Central memory CD4-positive, alpha-beta T cell (primary cell): ENCODE measurements around the gene TRPM3.

Experiments used
- DNase-seq: peaks from one replicate; pipeline ENCODE4 v3.0.0; 2022

TRPM3 gene

DNA sequence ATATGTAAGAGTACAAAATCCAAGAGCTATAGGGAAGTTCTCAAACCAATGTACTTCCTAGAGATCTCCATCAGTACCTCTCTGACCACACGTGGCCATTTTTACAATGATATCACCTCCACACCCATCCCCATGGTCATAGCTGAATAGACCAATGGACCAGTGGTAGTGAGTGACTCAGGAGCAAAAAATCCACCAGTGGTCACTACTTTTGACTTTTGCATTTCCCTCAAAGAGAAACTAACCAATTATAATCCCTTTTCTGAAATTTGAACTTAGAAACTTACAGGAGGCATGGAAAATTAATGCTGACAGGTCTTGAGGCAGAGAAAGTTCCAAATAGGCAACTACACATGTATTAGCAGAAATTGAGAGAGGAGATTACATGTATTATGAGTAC, 238.4 kb downstream of the TRPM3 start:
- DNase-seq: no peak

DNA sequence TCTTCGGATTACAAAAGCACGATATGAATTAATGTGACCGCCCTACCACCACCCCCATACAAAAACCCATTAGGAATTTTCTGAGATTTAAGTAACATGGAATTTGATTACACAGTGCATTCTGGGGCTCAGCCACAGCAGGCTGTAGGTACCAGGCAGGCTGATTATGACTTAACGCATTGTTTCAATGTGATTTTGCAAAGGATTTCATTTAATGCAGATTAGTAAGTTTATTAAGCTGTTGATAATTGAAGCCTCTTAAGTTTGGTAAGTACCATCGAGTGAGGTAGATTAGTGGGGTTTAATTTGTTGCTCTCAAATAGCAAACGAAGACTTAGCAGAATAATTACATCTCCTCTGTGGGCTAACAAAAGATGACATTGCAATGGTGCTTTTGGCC, 240.1 kb downstream of the TRPM3 start:
- DNase-seq: no peak

DNA sequence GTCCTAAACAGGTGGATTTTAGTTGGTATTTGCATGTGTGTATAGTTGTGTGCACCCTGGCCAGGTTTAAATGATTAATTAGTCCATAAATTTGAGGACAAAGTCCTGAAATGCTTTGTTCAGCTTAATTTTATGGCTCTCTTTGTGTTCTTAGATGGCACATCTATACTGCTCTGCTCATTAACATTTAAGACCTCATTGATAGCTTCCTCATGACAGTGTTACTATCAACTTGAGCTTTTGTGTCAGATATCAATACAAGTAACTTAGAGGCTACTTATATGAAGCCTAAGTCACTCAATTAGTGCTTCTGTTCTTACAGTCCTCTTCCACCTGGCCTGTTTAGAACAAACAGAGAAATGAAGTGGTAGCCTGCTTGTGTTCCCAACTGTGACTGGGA, 240.9 kb downstream of the TRPM3 start:
- DNase-seq: no peak

DNA sequence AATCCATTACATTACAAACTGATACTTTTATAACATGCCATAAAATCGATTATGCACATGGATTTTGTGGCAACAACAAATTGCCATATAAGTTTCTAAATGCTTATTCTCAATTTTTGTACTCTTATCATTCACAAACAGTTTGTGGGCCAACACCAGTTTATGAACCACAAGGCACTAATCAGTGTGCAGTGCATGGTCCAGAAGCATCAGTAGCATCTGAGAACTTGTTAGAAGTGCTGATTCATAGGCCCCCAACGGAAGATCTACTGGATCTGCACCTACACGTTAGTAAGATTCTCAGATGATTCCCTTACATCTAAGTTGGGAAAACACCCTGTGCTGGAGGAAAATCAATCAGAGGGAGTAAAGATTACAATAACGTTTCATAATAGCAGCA, 242.8 kb downstream of the TRPM3 start:
- no peak for DNase-seq

DNA sequence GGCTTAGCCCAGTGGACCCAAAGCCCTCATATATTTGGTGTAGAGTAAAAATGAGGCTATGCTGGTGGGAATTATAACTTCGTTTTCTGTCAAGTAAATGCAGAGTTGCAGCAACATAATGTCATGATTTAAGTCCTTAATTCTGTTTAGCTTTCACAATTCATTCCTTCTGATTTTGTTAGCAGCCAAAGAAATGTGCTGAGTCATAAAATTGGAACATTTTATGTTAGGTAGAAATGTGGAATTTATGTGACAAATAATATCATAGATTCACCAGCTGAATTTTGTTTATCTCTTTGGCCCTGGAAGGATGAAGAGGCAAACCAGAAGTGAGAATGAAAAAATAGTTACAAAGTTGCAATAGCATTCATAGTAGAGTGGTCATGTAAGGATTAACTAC, 247.0 kb downstream of the TRPM3 start:
- DNase-seq: no peak

DNA sequence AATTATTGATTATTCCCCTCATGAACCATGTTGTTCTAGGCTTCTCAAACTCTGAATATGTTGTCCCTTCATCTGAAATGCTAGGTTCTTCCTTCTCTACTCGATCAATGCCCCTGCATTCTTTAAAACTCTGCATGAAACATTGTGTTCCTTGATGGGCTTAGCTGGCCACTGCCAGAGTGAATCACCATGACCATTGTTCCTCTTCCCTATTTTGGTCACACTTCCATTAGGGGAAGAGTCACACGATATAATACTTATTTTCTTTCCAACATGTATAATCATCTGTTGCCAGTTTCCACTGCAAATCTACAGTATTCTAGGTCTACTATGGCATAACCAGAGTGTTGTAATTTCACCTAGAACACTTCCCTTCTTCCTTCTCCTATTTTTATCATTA, 247.9 kb downstream of the TRPM3 start:
- no peak for DNase-seq

DNA sequence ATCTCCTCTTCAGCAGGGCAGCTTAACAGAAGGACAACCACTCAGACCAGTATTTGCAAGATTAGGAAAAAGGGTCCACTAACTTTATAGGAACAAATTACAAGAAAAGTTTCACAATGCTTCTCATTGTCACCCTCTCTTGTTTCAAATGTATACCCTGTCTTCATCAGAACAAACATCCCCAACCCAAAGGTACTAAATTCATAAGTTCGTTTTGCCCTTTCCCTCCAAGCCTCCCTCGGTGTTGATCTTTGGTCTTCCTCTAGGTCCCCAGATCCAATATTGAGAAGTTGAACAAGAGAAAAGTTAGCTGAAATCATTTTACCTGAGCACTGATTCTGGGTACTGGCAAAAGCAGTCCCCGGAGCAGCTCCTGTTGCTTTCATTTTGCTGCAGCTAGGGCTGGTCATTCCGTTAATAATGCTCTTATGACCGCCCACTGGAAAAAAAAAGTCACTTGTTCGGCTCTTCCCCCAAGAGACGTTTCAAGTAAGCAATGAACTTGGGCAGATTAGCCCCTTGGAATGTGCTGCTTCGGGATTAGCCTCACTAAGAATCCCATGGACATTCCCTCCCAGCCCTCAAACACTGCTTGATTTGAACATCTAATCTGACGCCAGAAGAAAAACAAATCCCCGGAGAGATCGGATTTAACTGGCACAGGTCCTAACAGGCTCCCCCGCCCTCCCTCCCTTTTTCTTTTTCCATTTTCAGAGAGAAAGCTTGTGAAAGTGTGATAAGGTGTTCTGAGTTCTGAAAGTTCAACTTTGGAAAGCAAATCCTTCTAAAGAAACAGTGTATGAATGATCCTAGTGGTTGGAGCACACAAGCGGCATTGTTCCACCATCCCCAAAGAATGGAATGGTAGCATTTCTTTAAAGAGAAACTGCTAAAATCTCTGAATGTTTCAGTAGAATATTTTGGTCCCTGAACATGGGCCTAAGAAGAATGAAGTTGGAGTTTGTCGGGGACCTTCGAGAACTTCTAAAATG, 252.5 kb downstream of the TRPM3 start:
- DNase-seq: no peak

DNA sequence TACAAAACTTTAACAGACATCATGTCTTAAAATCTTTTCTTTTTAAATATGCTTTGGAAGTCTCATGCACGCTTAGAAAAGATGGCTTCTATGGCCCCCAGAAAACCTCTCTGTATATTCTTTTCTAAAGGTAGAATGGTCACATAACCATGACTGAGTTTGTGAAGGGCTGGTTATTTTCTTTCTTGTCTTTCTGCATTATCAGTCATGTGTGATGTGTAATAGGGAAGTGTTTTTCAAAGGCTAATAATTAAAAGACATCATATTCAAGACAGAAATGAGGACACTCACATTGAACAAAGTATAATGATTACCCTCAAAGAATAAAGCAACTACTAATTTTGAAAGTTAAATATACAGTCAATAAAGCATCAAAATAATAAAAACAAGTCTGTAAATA, 253.4 kb downstream of the TRPM3 start:
- no peak for DNase-seq

DNA sequence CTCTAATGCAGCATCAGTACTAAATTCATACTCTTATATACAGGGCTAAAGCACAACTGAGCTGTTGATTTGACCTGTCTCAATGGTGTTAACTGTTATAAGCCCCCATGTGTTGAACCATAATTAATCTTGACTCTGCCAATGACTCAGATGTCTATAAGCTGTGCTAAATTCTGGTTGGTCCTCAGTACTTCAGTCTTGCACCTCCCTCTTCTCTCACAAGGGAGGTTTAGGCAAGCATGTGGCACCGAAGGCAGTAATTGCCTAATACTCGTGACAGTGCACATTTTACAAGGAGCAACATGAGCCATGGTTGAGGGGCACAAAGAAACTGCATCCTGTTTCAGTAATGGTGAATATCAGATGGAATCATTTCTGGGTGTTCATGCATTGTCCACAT, 255.9 kb downstream of the TRPM3 start:
- no peak for DNase-seq

DNA sequence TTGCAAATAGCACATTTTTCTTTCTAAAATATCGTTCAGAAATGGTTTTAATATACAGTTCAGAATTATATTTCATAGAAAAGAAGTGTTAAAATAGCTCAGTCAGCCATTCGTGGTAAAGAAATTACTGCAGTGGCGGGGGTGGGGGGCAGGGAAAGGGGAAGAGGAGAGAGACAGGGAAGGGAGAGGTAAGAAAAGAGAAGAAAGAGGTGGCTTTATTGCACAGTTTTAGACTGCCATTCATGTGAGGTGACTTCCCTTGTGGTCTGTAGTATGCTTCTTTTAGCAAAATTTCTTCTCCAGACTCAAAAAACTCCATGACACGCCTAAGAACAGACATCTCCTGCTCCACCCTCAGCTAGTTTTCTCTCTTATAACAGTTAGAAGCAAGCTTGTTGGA, 259.6 kb downstream of the TRPM3 start:
- no peak for DNase-seq

DNA sequence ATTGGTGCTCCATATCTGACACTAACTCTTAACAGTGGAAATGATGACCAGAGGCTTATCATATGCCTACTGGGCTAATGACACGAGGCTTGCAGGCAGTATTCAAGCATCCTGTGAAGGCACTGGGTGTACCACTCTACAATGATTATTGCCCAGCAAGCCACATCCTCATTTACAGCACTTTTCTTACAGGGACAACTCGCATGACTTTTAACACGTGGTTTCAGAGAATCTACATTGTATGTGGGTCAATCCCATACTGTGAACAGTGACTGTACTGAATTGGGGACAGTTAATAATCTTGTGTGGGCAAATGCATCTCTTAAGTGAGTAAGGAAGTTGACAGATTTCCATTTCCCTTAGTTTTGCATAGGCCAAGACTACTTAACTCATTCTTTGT, 260.0 kb downstream of the TRPM3 start:
- no peak for DNase-seq

DNA sequence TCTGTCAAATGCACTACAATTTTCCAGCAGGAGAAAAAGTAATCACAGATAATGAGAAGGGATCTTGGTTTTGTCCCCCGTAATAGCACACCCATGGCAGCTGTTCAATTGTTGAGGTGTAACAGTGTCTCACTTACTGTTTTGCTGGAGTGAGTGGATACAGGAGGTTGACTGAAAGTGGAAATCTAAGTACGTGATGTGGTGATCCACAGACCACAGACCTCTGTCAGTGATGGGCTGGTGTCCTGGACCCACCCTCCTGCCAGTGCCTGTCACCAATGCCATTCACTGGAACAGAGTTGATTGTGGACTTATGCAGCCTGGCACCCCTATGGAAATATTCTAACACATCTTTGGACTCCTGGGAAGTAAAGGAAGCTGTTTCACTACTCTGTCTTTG, 261.7 kb downstream of the TRPM3 start:
- no peak for DNase-seq

DNA sequence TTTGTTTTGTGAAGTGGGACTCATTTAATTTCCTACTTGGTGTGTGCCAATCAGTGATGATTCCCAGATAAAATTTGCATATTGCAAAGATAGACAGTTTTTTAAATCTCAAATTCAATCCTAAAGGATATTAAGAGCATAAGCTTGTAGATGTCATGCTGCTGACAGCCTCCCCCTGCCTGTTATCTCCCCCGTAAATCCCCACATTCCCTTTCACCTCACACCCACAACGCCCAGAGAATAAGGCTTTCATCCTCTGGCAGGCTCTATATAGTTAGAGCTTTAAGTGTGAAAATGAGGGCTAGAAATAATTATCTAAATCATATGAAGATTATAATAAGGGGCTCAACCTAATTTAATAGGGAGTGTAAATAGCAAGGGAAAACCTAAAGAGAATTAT, 265.0 kb downstream of the TRPM3 start:
- no peak for DNase-seq

DNA sequence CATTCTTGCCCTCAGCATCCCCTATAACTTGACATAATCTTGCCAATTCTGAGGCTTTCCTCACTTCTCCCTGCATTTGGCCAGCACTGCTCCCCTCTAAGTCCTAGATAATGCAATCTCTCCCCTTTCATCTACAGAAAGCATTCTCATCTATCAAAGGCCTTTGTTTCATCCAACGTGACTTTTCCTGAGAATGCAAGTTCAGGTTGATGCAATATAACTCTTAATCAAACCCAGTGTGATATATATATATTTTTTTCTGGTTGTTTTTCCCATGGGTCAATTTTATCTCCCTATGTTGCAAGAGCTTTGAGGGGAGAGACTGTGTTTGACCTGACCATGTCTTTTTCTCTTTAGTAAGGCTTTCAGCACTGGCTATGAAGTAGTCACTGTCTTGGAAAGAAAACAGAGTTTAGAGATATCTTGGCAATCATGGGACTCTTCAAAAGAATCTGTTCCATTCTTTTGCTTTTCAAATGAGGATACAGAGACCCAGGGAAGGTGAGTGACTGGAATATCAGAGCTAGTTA, 268.6 kb downstream of the TRPM3 start:
- DNase-seq: no peak

DNA sequence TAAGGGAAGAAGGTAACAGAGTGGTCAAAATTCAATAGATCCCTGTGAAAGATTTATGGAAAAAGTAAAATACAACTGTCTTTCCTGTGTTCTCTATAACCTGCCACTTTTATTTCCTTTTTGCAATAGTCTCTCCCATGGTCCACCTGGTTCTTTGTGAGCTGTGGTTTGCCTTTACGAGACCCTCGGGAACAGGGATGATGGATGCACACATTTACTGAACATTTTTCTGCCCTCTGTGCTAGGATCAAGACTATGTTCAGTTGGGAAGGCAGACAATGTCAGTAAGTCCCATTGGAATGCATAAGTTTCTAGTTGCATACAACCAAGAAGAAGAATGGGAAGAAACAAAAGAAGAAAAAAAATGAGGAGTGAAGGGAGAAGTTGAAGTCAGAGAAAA, 281.2 kb downstream of the TRPM3 start:
- DNase-seq: no peak

DNA sequence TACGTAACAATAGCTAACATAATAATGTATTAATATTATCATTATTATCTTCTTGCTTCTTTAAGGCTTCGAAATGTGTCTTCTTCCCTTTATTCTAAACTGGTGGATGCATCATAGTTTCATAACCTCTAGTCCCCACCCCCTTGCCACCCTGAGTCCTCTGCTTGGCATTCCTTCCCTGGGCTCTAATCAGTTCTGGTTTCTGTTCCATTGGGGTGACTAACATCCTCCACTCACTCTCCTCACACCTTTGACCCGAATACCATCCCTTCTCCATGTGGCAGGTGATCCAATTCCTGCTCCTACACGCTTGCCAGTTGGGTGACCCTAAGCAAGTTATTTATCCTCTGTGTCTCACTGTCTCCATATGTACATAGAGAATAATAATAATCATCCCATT, 286.1 kb downstream of the TRPM3 start:
- DNase-seq: no peak

DNA sequence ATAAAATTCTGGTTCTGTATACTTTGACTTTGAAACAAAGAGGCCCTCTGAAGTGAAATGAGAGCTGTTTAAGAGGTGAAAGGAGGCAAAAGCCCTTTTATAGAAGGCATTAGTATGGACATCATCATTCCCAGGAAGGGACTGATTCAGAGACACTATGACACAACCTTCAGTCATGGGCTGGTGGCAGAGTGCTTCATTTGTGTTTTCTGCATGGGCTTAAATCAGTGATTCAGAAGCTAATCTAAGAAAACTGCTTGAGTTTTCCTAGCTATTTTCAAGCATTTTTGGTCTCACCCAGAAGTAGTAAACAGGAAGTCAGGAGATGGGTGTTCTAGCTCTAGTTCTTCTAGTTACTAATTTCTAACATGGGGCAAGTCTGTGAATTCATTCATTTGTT, 288.9 kb downstream of the TRPM3 start:
- no peak for DNase-seq

DNA sequence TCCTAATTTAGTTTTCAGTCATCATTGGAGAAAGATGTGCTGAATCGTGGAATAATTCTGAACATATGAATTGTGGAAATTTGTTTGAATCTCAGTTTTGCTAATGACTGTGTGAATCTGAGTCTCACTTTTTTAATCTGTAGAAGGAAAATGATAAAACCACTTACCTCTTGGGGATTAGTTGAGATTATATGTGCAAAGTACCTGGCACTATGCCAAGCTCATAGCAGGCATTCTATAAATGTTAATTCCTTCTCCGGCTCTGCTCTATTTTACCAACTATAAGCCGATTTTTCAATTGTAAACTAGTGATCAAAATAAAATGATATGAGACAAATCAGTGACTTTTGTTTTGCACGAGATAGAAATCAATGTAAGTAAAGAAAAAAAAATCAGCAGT, 290.8 kb downstream of the TRPM3 start:
- DNase-seq: no peak

DNA sequence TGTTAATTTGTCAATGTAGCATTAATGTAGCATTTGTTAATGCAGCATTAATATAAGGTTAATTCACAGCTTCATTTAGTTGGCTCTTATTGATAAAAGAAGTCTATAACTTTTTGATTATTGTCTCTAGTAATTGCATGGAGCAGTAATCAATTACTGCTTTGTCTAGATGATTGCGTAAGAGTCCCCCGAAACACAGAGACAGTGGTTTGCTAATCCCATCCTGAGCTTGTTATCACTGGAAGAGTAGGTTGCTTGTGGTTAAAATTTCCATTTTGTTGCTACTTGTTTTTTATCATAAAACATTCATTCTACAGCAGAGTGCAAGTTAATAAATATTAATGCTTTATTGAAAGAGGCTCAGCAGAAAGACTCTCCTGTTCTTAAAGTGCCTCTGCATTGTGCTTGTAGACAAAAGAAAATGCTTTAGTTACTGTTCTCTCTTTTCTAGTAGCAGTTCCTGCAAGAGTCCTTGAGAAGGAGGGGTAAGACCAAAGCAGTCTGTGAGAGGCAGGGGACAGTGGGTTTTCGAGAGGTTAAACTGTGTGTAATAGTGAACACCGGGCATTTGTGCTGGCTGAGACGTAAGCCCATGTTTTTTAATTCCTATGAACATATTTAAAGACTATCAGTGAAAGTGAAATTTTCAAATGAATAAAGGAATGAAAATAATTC, 291.7 kb downstream of the TRPM3 start:
- DNase-seq: no peak

DNA sequence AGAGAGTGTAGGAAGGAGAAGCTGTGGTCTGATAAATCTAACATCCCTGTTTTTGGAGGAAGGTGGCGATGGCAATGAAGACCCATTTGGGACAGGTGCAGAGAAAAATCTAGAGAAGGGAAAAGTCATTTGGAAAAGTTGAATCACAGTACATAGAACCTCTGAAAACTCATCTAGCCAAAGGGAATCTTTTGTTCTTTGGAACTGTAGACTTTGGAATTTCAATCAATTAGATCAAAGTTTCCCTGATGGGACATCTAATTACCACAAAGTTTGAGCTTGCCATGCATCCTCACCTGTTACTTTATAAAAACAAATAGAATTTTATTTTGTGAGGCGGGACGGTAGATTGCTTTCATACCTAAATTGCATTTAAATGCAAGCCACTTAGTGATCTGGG, 294.9 kb downstream of the TRPM3 start:
- DNase-seq: no peak

DNA sequence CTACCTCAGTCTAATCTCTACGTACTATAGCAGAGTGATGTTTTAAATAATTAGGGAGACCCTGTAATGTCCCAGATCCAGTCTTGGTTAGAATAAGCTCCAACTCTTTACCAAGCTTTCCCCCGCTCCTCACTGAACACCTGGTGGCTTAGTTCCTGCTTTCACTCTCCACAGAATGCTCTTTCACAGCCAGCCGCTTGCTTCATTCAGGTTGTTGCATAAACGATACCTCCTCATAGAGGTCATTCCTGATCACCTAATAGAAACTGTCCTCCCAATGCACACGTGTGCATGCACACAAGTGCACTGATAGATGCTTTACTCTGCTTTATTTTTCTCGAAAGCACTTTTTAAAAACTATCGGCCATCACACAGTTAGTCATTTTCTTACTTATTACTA, 298.1 kb downstream of the TRPM3 start:
- DNase-seq: no peak

DNA sequence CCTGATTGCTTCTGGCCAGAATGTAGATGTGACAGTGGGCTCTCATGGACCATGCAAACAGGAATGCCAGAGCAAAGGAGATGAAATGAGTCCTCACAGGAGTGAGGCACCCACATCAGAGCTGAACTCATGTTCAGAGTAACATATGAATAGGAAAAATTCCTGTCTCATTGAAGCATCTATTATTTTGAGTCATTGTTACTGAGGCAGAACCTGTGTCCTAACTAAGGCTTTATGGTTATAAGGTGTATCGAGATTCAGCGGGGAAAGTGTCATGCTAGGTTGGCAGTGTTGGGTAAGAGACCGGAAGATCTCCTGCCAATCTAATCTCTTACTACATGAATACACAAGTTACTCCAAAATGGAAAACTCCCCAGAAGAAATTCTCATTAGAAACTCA, 304.1 kb downstream of the TRPM3 start:
- DNase-seq: no peak

DNA sequence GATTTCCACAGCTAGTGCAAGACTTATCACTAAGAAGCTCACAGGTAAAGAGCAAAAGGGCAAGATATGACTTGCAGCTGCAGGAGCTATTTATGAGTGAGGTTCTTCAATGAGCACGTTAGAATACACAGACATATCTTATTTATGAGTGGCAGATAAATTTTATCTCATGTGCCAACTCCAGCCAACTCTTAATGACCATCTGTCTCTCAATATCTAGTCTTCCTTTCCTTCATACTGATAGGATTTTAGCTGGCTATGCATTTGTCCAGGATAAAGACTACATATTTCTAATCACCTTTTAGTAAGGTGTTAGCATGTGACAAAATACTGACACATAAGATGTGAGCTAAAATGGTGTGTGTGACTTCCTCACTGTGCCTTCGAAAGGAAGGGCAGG, 304.5 kb downstream of the TRPM3 start:
- no peak for DNase-seq

DNA sequence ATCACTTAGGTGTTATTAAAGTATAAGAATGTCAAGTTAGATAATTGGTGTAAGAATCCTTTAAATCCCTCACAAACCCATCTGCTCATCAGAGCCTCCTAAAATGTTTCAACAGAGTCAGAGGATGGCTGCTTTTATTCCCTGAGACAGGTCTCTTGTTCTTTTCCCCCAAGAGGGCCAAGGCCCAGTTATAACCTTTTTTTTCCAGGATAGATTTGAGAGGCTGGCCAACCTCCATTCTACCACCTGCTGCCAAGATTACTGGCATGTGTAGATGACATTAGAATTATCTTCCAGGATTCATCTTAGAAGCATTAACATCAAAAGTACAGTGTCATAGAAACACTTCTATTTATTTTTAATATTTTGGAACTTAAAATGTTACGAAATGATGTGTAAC, 305.1 kb downstream of the TRPM3 start:
- DNase-seq: no peak
